Neuronal stem cell (in vitro differentiated cells): Measurements from ENCODE around the gene MTRF1L. TPM values are rescaled to one million over a fixed set of nuclear protein-coding genes. Genes with fewer than 3 reads are reported as not detected.

Experiments
- DNase-seq: peaks from one replicate; pipeline ENCODE4 v3.0.0-alpha.2; 2013; ENCODE audit warnings: low spot score
- H2AFZ ChIP-seq: one replicate; pipeline ENCODE4 v1.6.1; 2013; ENCODE audit warnings: mild to moderate bottlenecking, low read length, inconsistent platforms
- H2AK5ac ChIP-seq: 2 replicates; pipeline ENCODE4 v1.6.1; 2013; ENCODE audit warnings: low read depth, mild to moderate bottlenecking, inconsistent platforms, low read length, moderate library complexity, mixed read lengths
- H2BK120ac ChIP-seq: 2 replicates; pipeline ENCODE4 v1.6.1; 2013; ENCODE audit warnings: low read depth, mild to moderate bottlenecking, inconsistent platforms, low read length, moderate library complexity, mixed read lengths
- H2BK12ac ChIP-seq: one replicate; pipeline ENCODE4 v1.6.1; 2013; ENCODE audit warnings: low read length, inconsistent platforms
- H2BK15ac ChIP-seq: 2 replicates; pipeline ENCODE4 v1.6.1; 2013; ENCODE audit warnings: mild to moderate bottlenecking, low read length, inconsistent platforms, mixed read lengths
- H2BK5ac ChIP-seq: one replicate; pipeline ENCODE4 v1.6.1; 2013; ENCODE audit warnings: inconsistent platforms, mild to moderate bottlenecking, low read length, moderate library complexity
- H3K14ac ChIP-seq: one replicate; pipeline ENCODE4 v1.6.1; 2013; ENCODE audit warnings: low read length, inconsistent platforms
- H3K18ac ChIP-seq: 2 replicates; pipeline ENCODE4 v1.6.1; 2013; ENCODE audit warnings: low read length, inconsistent platforms
- H3K23ac ChIP-seq: 2 replicates; pipeline ENCODE4 v1.6.1; 2013; ENCODE audit warnings: low read depth, mild to moderate bottlenecking, mixed read lengths, low read length, inconsistent platforms; ENCODE audit not compliant: poor library complexity
- H3K27ac ChIP-seq: replicated peaks from 3 replicates; pipeline ENCODE4 v1.5.1; 2013; ENCODE audit warnings: low read length, inconsistent platforms
- H3K27me3 ChIP-seq, 3 experiments: 2 replicates each; pipeline ENCODE4 v1.6.1; 2013; ENCODE audit warnings: low read length in 3 of 3, mild to moderate bottlenecking in 2 of 3, inconsistent platforms in 1 of 3, low read depth in 1 of 3, mixed read lengths in 1 of 3, moderate library complexity in 1 of 3; ENCODE audit not compliant: control insufficient read depth in 3 of 3, insufficient read depth in 3 of 3
- H3K36me3 ChIP-seq, 2 donors: replicated peaks in 1 of 2; 2 replicates each; pipeline ENCODE4 v1.6.1; 2013; ENCODE audit warnings: low read length in 2 of 2; ENCODE audit not compliant: control insufficient read depth in 2 of 2, insufficient read depth in 2 of 2
- H3K4ac ChIP-seq: 2 replicates; pipeline ENCODE4 v1.6.1; 2013; ENCODE audit warnings: inconsistent platforms, mild to moderate bottlenecking, low read length, moderate library complexity
- H3K4me1 ChIP-seq, 2 donors: 1 replicate in 1 of 2; 2 replicates in 1 of 2; pipeline ENCODE4 v1.6.1; 2013; ENCODE audit warnings: low read length in 2 of 2, low read depth in 1 of 2; ENCODE audit not compliant: control insufficient read depth in 2 of 2, insufficient read depth in 1 of 2
- H3K4me2 ChIP-seq: one replicate; pipeline ENCODE4 v1.6.1; 2013; ENCODE audit warnings: mild to moderate bottlenecking, low read length, inconsistent platforms; ENCODE audit not compliant: insufficient read depth, poor library complexity, severe bottlenecking
- H3K4me3 ChIP-seq, 2 donors: 2 replicates each; pipeline ENCODE4 v1.5.1; 2013; ENCODE audit warnings: low read length in 2 of 2, mild to moderate bottlenecking in 2 of 2, inconsistent platforms in 1 of 2, moderate library complexity in 1 of 2
- H3K79me1 ChIP-seq: one replicate; pipeline ENCODE4 v1.6.1; 2013; ENCODE audit warnings: low read depth, mild to moderate bottlenecking, inconsistent platforms, low read length, moderate library complexity
- H3K9ac ChIP-seq: one replicate; pipeline ENCODE4 v1.6.1; 2013; ENCODE audit warnings: mild to moderate bottlenecking, low read depth, low read length, inconsistent platforms; ENCODE audit not compliant: poor library complexity
- H3K9me3 ChIP-seq, 2 donors: replicated peaks in 1 of 2; 2 replicates each; pipeline versions ENCODE3 to v1.6.1; 2013; ENCODE audit warnings: low read length in 2 of 2, mild to moderate bottlenecking in 2 of 2, inconsistent platforms in 1 of 2, low read depth in 1 of 2, mixed read lengths in 1 of 2, moderate library complexity in 1 of 2; ENCODE audit not compliant: control insufficient read depth in 2 of 2, insufficient read depth in 1 of 2
- H4K8ac ChIP-seq: one replicate; pipeline ENCODE4 v1.6.1; 2013; ENCODE audit warnings: low read depth, mild to moderate bottlenecking, inconsistent platforms, low read length, moderate library complexity
- H4K91ac ChIP-seq: one replicate; pipeline ENCODE4 v1.6.1; 2013; ENCODE audit warnings: low read length, low read depth, mild to moderate bottlenecking, inconsistent platforms; ENCODE audit not compliant: poor library complexity
- small RNA-seq: library from polyadenylated mRNA; stranded (forward); fragments of <200 nt; extraction: miRNeasy Mini kit (QIAGEN cat#:217004); gene quantifications from one replicate; pipeline ENCODE3, GENCODE V24; 2013; ENCODE audit not compliant: insufficient read depth

Gene MTRF1L

GRCh38 chr6:152941746-152942145, 60.8 kb downstream of the MTRF1L start:
- Histone ChIP-seq H3K9me3 (no peaks in the 10 kb centered on the region), H3K23ac (no peak overlapping the region), H3K14ac (no peak overlapping the region), H3K4me2 (no peak overlapping the region), H3K27ac (no peak overlapping the region), H3K36me3 (no peaks in the 10 kb centered on the region), H3K4me1 (no peaks in the 10 kb centered on the region), H2AFZ (no peak overlapping the region), H3K27me3 (no peaks in the 10 kb centered on the region), H3K79me1 (no peaks in the 10 kb centered on the region), H3K18ac (no peak overlapping the region), H2BK12ac (no peak overlapping the region), H2BK5ac (no peak overlapping the region), H2BK15ac (no peak overlapping the region), H2BK120ac (no peak overlapping the region), H3K4ac (no peak overlapping the region), H4K8ac (no peak overlapping the region), H2AK5ac (no peak overlapping the region), H3K9ac (no peak overlapping the region), H3K4me3 (no peak overlapping the region), H4K91ac (no peak overlapping the region)
- no peak for DNase-seq

Small RNAs within 50 kb of the gene (small RNA-seq; reads per million reads assigned to genes)
- gene AL080276.1 = not detected
